ENCODE data around the gene TK2.
"Not testable (repeated sequence)": the region's sequence is repeated elsewhere in the genome, so short reads cannot be mapped to it uniquely, and the experiment has no call there.

TK2 gene

DNA sequence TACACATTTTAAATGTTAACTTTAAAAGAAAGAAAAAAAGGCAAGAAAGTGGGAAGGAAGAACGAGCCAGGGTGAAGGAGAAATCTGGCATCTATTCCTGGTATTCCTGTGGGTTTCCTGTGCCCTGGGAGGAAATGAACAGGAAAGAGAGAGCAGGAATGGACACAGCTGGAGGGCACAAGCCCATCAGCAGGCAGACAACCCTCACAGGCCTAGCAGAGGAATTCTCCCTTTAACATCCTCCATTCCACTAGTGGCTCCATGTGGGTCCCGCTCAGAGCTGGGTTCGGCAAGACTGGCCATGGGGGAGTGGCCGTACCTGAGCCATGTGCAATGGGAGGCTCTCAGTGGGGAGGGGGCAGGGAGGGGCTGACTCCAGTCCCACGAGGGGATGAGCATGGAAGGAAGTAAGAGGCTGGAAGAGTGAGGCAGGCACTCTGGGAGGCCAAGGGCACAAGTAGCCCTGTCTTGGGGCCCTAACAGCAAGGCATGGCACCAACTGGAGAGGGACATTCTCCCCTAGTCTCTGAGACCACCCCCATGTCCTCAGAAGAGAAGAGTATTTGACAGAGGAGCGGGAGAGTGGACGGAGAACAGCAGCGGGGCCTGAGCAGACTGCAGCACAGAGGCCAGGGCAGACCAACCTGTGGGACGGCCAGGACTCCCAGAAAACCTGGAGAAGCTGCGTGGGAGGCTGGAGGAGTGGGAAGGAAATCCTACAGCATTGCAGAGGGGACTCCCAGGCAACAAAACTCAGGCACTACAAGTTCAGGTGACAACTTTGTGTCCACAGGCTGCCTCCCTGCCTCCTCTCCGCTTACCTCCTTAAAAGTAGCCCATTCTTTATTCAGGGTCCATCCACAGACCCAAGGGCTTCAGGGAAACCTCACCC, 30.2 kb downstream of the TK2 start:
- no peak for DNase-seq

DNA sequence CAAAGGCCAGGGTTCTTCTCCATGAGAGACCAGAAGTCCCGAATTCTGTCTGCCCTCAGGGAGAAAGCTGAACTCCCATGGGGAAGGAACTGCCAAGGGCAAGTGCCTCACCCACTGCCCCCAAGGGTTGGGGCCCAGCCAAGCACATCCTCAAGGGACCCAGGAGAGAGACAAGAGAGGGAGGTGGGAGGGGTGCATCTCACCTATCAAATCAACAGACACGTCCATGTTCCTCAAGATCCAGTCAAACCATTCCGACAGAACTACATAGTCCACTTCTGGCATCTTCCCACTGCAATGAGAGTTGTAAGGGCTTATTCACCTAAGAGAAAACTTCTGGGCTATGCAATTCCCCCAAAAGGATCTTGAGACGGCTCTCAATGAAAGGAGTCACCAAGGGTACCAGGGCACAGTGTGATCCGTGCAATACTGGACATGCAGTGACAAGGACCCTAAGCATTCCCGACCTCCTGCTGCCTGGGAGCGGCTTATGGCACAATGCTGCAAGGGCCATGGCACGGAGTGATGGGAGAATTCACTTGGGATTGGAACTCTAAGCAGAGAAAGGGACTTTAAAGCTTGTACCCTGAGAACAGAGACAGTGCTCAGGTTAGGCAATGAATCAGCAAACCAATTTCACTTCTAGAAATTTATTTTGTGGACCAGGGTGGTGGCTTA, 32.2 kb downstream of the TK2 start:
- no peak for DNase-seq

DNA sequence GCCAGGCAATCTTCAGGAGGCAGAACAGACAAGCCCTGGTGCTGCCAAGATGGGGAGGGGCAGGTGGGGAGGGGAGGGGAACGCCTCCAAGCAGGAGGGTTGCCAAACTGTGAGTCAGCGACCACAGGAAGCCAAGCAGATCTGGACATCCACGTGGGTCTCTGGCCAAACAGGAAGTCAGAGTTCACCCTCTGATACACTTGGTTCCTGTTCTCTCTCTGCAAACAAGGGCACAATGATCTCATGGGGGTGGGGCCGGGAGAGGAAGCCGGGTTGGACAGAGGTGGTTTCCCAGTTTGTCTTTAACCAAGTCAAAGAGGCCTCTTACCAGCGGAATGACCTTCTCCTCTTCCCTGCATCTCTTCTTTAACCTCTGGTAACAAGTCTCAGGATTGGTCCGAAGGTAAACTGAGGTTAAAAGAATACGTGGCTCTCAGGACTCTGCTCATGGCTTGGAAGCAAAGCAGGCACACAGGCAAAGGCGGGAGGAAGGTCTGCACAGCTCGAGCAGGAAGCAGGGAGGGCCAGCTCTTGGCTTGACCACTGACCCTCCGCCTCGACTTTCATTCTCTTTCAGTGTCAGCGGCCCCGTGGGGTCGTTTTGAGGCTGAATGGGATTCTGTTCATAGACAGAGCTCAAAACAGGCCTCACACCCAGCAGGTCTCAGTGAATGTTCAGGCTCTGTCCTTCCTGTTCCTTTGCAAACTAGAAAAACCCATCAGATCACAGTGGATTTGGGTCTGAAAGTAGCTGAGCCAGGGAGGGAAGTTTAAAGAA, 32.9 kb downstream of the TK2 start:
- peak; percentile 99 for DNase-seq

DNA sequence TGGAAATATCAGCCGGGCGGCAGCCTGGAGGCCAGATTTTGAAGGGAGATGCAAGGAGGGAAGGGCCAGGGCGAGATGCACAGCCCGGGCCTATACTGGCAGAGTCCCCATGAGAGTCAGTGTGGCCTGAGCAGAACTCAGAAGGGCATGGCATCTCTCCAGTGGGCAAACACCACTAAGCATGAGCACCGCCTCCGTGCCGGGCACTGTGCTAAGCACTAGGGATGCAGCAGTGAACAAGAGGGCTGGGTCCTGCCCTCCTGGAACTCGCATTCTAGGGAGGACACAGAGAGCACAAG, 33.5 kb downstream of the TK2 start:
- DNase-seq = no peak

DNA sequence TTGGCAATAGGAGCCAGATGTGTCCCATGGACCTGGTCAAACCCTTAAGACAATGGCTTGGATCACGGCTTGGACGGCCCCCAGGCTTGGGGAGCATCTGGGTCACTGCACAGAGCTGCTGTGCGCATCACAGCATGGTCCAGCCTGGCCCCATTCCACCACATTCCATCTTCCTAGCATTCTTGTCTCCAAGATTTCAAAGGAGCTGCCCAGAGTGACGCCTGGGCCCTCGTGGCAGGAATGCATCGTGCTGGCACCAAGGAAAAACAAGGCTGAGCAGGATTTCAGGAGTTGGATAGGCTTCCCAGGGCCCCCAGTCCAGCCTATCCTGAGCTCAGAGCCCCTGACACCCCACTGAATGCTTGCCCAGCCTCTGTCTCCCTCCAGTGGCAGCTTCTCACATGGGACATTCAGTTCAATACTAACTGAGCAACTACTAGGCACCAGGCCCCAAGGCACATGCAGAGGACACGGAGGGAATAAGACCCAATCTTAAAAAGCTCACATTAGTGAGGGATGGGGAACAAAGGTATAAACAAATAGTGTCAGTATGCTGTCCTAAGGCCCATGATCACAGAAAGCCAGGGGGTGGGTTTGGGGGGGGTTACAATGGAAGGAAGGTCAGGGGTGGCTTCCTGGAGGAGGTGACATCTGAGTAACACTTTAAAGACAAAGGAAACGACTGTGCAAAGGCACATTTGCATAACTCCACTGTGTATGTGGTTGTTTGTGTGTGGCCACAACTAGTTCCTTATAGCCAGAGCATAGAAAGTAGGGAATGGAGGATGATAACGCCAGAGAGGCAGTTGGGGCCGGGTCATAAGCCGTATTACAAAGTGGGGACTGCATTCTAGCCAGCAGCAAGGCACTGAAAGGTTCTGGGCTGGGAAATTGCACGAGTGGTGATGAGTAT, 34.1 kb downstream of the TK2 start:
- DNase-seq = peak; percentile 75

DNA sequence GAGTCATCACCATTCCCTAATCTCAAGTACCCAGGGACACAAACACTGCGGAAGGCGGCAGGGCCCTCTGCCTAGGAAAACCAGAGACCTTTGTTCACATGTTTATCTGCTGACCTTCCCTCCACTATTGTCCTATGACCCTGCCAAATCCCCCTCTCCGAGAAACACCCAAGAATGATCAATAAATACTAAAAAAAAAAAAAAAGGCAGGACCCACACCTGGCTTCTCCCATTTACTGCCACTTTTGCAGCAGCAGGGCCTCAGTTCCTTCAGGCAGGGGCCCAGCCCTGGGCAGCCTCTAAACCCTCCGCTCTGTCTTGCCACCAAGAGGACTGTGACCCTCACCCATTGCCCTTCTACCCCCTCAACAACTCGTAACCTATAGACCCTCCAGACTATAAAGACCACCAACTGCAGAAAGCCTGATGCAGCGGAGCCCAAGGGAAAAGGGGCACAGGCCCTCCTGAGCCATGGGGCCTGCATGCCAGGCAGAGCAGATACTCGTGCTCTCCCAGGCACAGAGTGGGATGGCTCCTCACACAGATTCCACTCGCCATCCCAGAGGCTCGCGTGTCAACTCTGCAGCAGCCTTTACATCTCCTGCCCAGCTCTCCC, 34.8 kb downstream of the TK2 start:
- DNase-seq = not testable (repeated sequence)

DNA sequence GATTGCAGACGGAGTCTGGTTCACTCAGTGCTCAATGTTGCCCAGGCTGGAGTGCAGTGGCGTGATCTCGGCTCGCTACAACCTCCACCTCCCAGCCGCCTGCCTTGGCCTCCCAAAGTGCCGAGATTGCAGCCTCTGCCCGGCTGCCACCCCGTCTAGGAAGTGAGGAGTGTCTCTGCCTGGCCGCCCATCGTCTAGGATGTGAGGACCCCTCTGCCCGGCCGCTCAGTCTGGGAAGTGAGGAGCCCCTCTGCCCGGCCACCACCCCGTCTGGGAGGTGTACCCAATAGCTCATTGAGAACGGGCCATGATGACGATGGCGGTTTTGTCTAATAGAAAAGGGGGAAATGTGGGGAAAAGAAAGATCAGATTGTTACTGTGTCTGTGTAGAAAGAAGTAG, 35.5 kb downstream of the TK2 start:
- DNase-seq = not testable (repeated sequence)

DNA sequence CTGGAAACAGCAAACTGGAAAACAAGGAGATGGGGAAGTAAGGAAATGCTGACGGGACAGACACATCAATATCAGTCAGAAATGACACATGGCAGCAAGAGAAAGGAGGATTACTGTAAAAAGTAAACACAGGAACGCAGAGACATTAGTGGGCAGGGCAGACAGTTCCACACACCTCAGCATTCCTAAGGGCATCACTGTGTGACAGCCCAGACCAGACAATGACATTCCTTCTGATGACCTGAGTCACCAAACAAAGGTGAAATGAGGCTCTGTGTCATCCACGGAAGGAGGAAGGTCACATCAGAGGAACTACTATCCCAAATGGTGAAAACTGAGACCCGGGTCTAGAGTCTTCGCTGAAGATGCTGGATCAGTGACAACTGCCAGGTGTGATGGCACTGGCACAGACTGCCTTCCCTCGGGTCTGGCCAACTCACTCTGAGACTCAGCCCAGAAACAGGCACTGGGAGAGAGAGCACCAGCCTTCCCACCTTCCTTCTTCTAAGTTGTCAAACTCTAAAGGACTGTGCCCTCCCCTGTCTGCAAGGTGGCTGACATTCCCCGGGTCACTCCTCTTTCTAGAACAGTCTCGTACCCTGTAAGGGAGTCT, 36.7 kb downstream of the TK2 start:
- DNase-seq = no peak

DNA sequence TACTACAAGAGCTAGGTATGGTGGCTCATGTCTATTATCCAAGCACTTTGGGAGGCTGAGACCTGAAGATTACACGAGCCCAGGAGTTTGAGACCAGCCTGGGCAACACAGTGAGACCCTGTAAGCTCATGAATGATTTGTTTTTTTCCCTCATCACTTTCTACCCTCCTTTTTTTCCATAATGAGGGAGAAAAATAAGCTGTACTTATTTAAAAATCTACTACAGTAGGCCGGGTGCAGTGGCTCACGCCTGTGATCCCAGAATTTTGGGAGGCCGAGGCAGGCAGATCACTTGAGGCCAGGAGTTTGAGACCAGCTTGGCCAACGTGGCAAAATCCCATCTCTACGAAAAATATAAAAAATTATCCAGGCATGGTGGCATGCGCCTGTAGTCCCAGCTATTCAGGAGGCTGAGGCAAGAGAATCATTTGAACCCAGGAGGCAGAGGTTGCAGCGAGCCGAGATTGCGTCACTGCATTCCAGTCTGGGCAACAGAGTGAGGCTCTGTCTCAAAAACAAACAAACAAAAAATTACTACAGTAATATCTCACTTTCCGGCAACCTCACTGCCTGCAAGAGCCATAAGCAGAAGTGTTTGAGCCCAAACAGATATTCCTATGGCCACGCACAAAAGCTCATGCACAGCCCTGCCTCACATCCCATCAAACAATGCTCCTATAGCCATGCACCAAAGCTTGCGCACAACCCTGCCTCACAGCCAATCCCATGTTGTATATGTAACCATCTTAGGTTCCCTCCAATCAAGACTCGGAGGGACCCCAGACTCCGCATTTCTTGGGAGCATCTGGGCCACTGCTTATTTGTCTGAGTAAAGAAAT, 37.4 kb downstream of the TK2 start:
- DNase-seq = no peak

DNA sequence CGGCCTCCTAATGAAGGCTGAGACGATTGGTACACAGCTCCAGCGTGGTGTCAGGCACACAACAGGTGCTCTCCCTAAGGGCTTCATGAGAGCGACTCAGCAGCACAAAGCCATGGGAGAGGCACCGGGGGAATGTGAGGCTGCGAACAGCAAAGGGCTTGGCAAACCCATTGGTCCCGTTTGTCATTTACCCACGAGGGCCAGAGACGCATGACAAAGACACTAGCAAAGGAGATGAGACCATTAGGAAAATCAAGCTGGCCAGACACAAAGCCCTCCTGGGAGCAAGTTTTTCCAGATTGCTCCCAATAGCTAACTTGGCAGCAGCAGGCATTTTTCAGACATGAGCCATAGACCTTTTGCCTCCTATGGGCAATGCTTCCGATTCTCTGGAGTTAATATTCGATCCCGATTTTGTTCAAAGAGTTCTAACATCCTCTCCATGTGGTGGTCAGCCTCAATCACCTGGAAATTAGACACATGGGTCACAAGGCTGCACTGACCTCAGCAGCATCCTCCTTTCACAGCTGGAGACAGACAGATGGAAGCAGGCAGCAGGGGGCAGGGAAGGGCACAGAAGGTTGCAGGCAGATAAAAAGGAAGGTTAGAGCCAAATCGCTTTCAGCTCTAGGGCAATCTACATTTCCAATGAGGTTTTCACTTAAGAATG, 38.2 kb downstream of the TK2 start:
- no peak for DNase-seq

DNA sequence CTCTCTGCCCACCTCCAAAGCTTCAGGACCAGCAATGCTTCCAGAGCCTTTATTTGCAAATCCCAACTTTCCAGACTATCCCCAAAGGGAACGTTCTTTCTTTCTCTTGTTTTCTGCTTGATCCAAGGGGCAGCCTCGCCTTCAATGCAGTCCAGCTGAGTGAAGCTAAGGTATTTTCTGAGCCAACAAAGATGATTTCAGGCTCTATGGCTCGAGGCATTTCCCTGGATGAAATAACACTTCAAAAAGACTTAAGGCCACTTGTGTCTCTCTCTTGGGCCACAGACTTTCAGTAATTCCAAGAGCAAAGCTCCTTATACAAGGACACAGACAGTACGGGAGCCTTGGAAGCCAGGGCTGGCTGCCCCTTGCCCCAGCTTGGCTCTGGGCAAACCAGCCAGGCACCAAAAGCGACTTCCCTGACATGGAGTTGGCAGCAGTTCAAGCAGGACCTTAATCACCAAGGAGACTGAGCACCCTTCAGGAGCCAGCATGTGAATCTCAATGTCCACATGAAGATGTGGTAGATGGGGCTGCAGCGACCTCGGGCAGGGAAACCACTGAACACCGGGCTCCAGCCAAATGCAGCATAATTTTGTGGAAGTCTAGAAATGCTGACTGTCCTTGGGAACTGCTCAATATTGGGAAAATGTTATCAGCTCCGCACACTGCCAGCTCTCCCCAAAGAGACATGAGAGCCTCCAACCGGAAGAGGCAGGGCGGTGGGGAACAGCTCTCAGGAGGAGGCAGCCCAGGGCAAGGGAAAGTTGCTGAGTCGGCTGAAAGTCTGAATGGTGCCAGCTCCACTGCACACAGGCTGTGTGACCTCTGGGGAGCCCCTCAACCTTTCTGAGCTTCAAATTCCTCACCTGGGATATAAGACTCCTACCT, 39.0 kb downstream of the TK2 start:
- DNase-seq = no peak

DNA sequence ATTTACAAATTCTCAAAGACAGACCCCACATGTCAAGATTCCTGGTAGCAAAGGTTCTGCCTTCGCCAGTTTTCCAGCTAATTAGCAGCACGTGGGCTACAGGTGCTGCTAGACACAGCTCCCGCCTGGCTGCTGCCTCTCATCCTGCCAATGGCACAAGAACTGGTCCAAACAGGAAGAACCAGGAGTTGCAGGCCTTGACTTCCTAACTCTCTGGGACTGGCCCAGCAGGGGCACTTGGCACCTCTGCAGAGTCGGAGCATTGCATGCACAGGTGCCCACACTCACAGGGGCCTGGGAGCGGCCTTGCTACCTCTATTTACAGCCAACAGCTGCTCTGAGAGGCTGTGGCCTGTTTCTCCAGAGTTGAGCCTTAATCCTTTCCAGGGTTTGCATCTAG, 39.6 kb downstream of the TK2 start:
- no peak for DNase-seq

DNA sequence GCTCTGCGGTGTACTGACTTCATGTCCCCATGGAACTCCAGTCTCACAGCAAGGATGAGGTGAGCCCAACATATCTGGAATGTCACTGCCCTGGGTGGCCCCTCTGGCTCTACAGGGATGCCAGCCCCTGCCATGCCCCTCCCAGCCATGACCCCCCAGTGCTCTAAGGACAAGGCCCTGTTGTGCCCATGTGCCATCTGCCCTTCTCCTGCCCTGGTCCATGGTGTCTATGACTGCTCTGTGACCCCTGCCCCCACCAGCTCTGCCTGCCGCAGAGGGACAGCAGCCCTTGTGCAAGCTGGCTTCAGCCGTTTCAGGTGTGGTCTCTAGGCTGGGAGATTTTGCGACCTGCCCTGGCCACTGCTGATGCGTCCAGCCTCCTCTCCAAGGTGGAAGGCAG, 40.3 kb downstream of the TK2 start:
- no peak for DNase-seq

DNA sequence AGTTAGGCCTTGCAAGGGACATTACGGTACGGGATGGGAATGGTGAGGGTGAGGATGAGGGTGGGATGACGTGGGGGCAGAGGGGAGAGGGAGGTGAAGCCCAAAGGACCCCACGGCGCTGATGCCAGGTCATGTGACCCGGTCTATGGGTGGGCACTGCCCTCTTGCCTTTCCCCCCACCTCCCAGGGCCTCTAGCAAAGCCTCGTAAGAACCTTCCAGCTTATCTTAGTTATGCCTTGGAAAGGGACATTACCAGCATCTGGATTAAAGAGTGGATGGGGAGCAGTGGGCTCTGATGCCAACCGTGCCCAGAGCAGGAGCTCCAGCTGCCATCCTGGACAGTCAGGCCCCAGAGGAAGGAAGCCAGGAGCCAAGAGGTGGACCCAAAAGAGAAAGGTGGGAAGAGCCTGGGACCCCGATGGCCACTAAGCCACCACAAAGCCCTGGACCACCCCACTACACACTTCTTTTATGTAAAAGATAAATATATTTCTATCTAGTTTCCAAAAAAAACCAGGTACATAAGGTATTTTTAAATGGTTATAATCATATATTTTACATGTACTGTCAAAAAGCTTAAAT, 40.9 kb downstream of the TK2 start:
- DNase-seq = no peak

DNA sequence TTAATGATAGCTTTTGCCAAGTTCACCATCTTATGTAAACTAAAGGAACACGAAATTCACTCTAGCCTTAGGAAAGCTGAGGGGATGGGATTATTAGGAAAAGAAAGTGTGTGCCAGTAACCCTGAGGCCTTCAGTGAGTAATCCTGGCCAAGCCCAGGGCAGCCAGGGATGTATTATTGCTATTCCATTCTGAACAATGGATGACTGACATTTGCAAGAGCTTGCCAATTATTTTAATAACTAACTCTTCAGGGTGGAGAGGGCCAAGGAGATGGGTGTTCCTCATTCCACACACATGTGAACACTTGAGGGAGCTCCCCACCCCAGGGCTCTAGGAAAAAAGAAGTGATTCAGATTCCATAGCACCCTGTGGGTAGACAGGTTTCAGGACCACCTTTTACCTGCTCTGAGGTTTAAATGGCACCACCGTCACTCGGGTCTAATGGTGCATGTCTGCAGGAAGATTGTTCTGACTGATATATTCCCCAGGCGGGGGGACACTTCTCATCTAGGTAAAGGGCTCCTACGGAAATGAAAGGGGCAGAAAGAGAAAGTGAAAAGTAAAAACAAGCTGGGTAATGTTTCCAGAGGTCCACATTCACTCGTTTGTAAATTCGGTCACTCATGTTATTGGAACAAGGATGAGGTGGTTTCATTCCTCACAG, 41.5 kb downstream of the TK2 start:
- DNase-seq = no peak

DNA sequence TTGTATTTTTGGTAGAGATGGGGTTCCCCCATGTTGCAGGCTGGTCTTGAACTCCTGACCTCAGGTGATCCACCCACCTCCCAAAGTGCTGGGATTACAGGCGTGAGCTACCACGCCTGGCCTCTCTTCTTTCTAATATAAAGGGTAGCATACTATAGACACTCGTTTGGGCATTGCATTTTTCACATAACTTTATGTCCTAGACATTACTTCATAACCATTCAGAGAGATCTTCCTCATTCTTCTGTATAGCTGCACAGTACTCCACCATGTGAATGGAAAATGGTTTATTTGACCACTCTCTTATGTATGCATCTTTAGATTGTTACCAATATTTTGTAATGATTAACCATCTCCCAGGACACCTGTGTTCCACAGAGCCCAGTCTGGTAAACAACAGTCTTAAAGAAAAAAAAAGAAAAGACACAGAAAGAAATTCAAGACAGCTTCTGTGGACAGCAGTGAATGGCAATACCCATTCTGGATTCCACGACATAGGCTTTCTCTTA, 42.1 kb downstream of the TK2 start:
- no peak for DNase-seq

DNA sequence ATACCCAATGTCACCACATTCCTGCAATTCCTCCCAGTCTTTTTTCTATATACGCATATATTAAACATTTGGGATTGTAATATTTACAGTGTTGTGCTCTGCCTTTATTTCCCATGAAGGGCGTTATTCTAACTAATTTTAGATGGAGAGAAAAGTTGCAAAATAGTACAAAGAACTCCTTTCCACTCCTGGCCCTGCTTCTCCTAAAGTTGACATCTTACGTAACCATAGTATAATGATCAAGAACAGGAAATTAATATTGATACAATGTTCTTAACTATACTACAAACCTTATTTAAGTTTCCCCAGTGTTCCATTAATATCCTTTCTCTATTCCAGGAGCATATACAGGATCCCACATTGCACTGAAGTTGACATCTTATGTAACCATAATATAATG, 46.3 kb downstream of the TK2 start:
- DNase-seq = no peak

DNA sequence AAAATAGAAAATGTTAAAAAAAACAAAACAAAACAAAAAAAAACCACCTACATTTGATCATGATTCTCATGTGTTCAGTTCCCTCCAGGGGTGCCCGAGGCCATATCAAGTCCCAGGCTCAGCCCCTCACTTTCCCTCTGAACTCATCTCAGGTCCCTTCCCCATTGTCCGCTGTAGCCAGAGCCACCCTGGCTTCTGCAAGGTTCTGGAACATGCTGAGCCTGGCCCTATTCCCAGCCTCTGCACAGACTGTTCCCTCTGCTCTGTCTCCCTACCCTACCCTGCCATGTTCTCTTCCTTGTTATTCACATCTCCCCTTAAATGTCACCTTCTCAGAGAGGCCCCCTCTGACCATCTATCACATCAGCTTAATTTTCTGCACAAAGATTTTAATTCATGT, 46.9 kb downstream of the TK2 start:
- DNase-seq = no peak

All from inflammatory macrophage treated with lipopolysaccharide for 4 hours (primary cell).